B cell (primary cell): ENCODE results near the gene IQCB1. TPM values are rescaled to one million over a fixed set of nuclear protein-coding genes. Genes with fewer than 3 reads are reported as not detected.

Source experiments
- ATAC-seq: fragments of 200-7000 bp; cut with Tn5 transposase; one replicate; pipeline ENCODE4 v1.10.0; 2021; ENCODE audit warnings: low read depth, mild to moderate bottlenecking, moderate number of reproducible peaks, moderate library complexity
- CTCF ChIA-PET: fragments of 350-600 bp; sonication (Branson Sonifier 250); formaldehyde crosslinking; loops from one replicate; lab custom pipeline; 2021; ENCODE audit warnings: antibody characterized with exemption, inconsistent platforms; lab: Charles Lee
- POLR2A ChIA-PET: fragments of 350-600 bp; sonication (Branson Sonifier 250); formaldehyde crosslinking; loops from one replicate; lab custom pipeline; 2021; ENCODE audit warnings: antibody characterized with exemption; lab: Charles Lee
- DNase-seq: peaks from one replicate; pipeline ENCODE4 v3.0.0; 2013
- H2AFZ ChIP-seq: 2 replicates; pipeline ENCODE4 v1.6.1; 2012; ENCODE audit warnings: mild to moderate bottlenecking, low read depth, low read length; ENCODE audit not compliant: insufficient read depth, poor library complexity, severe bottlenecking
- H3K27ac ChIP-seq, 2 donors: 1 replicate in 1 of 2; 2 replicates in 1 of 2; pipeline ENCODE4 v1.5.1; 2012 to 2013; ENCODE audit warnings: low read length in 2 of 2, mild to moderate bottlenecking in 2 of 2, moderate library complexity in 1 of 2
- H3K27me3 ChIP-seq, 4 experiments: fragments of 200-600 bp in 1 of 4; sonication (generic) in 1 of 4; replicated peaks in 1 of 4; 1 replicate in 2 of 4; 2 replicates in 2 of 4; pipeline versions ENCODE4 v1.6.1 to v1.7.0; 2013 to 2016; ENCODE audit warnings: low read length in 3 of 4, mild to moderate bottlenecking in 2 of 4, mixed read lengths in 1 of 4, moderate library complexity in 1 of 4; ENCODE audit not compliant: insufficient read depth in 4 of 4, control insufficient read depth in 3 of 4; ENCODE audit errors: control extremely low read depth in 1 of 4
- H3K36me3 ChIP-seq, 2 experiments: replicated peaks in 1 of 2; 1 replicate in 1 of 2; 2 replicates in 1 of 2; pipeline versions ENCODE4 v1.6.1 to v1.7.1; 2013; ENCODE audit warnings: low read length in 1 of 2; ENCODE audit not compliant: insufficient read depth in 2 of 2, control insufficient read depth in 1 of 2; ENCODE audit errors: control extremely low read depth in 1 of 2, extremely low read depth in 1 of 2
- H3K4me1 ChIP-seq, 2 donors: fragments of 200-600 bp in 1 of 2; sonication (generic) in 1 of 2; 1 replicate in 1 of 2; 2 replicates in 1 of 2; pipeline versions ENCODE4 v1.5.1 to v1.6.1; 2013 to 2017; ENCODE audit warnings: low read length in 2 of 2; ENCODE audit not compliant: control insufficient read depth in 2 of 2, insufficient read depth in 2 of 2
- H3K4me2 ChIP-seq: replicated peaks from 2 replicates; pipeline ENCODE3; 2012; ENCODE audit warnings: mild to moderate bottlenecking, low read depth, low read length; ENCODE audit not compliant: poor library complexity, severe bottlenecking
- H3K4me3 ChIP-seq, 5 experiments: fragments of 200-600 bp in 1 of 5; sonication (generic) in 1 of 5; 1 replicate in 3 of 5; 2 replicates in 2 of 5; pipeline versions ENCODE4 v1.5.1 to v1.7.0; 2011 to 2016; ENCODE audit warnings: low read length in 4 of 5, mild to moderate bottlenecking in 4 of 5, low read depth in 2 of 5, control low read depth in 1 of 5, moderate library complexity in 1 of 5; ENCODE audit not compliant: insufficient read depth in 1 of 5; ENCODE audit errors: control extremely low read depth in 1 of 5, extremely low read depth in 1 of 5
- H3K79me2 ChIP-seq: fragments of 200-600 bp; sonication (generic); one replicate; pipeline ENCODE4 v1.6.0; 2016; ENCODE audit warnings: low read length; ENCODE audit not compliant: control insufficient read depth, insufficient read depth
- H3K9ac ChIP-seq: fragments of 200-600 bp; sonication (generic); 2 replicates; pipeline ENCODE4 v1.6.1; 2017; ENCODE audit warnings: mild to moderate bottlenecking, low read length, moderate library complexity
- H3K9me3 ChIP-seq, 3 donors: one replicate each; pipeline versions ENCODE4 v1.6.1 to v1.7.1; 2013; ENCODE audit warnings: low read length in 2 of 3; ENCODE audit not compliant: control insufficient read depth in 2 of 3, insufficient read depth in 1 of 3; ENCODE audit errors: control extremely low read depth in 1 of 3
- H4K20me1 ChIP-seq: 2 replicates; pipeline ENCODE4 v1.6.0; 2012; ENCODE audit warnings: mild to moderate bottlenecking, low read length; ENCODE audit not compliant: insufficient read depth, control insufficient read depth, poor library complexity, severe bottlenecking
- H3K27ac Mint-ChIP-seq: one replicate; pipeline ENCODE4 v1.8.0; 2021; ENCODE audit warnings: mixed read lengths
- H3K27me3 Mint-ChIP-seq: one replicate; pipeline ENCODE4 v1.8.0; 2021; ENCODE audit warnings: mixed read lengths
- H3K4me1 Mint-ChIP-seq: one replicate; pipeline ENCODE4 v1.8.0; 2021; ENCODE audit warnings: mixed read lengths
- H3K4me3 Mint-ChIP-seq: one replicate; pipeline ENCODE4 v1.8.0; 2021; ENCODE audit warnings: mixed read lengths
- H3K9me3 Mint-ChIP-seq: one replicate; pipeline ENCODE4 v1.8.0; 2022; ENCODE audit warnings: mixed read lengths; ENCODE audit not compliant: insufficient read depth
- EZH2 ChIP-seq: IDR thresholded peaks from 2 replicates; pipeline ENCODE4 v1.6.1; 2012; ENCODE audit warnings: borderline replicate concordance, low read depth, mild to moderate bottlenecking, moderate library complexity, low read length; ENCODE audit not compliant: insufficient read depth, poor library complexity, severe bottlenecking
- WGBS: methylation state at CpG from one replicate; pipeline ENCODE4 v1.1.5; 2013; ENCODE audit warnings: missing lambda C conversion rate; ENCODE audit not compliant: insufficient coverage; 5-methylcytosine and 5-hydroxymethylcytosine counted together
- intact Hi-C: fragments of 100-400 bp; cut with micrococcal nuclease; formaldehyde crosslinking; loops from one replicate; pipeline ENCODE4 v1.10.0; 2022
- polyA plus RNA-seq: library from polyadenylated mRNA; depleted of rRNA; stranded (reverse); fragments of >200 nt; gene quantifications from 2 replicates; pipeline ENCODE4 v1.2.3, GENCODE V29; 2012
- total RNA-seq, 2 donors: library from RNA; stranded (reverse); fragments of 120-200 nt in 1 of 2; gene quantifications; 1 replicate in 1 of 2; 2 replicates in 1 of 2; pipeline versions ENCODE4 v1.2.3 to v1.2.4, GENCODE V29; 2013 to 2022
- TF ChIP-seq, protein P1 (sequence below): fragments of 200-600 bp; IDR thresholded peaks from one replicate; pipeline ENCODE4 v1.8.0; 2022; ENCODE audit warnings: antibody characterized with exemption, mild to moderate bottlenecking

IQCB1 gene
- total and polyA plus RNA-seq, 2 donors (not counting 1 experiment from before 2014, with no cell fraction given) = 32.0 to 54.6 TPM

GRCh38 chr3:121750087-121750415 lies 84.8 kb downstream of the IQCB1 start:
- no peaks in the 10 kb centered on the region for H3K27me3 ChIP-seq
- peak overlapping the region; percentile 75 to 100 (median 96) for H3K4me3 ChIP-seq
- TF ChIP-seq, protein P1, sequence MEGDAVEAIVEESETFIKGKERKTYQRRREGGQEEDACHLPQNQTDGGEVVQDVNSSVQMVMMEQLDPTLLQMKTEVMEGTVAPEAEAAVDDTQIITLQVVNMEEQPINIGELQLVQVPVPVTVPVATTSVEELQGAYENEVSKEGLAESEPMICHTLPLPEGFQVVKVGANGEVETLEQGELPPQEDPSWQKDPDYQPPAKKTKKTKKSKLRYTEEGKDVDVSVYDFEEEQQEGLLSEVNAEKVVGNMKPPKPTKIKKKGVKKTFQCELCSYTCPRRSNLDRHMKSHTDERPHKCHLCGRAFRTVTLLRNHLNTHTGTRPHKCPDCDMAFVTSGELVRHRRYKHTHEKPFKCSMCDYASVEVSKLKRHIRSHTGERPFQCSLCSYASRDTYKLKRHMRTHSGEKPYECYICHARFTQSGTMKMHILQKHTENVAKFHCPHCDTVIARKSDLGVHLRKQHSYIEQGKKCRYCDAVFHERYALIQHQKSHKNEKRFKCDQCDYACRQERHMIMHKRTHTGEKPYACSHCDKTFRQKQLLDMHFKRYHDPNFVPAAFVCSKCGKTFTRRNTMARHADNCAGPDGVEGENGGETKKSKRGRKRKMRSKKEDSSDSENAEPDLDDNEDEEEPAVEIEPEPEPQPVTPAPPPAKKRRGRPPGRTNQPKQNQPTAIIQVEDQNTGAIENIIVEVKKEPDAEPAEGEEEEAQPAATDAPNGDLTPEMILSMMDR = no peak
- TF ChIP-seq EZH2 = no peak
- ATAC-seq (no peak), DNase-seq (no peak)
- Mint-ChIP-seq H3K4me1 (peaks cover 6% of the 10 kb centered on the region), H3K9me3 (no peaks in the 10 kb centered on the region), H3K4me3 (no peak overlapping the region), H3K27ac (no peak overlapping the region), H3K27me3 (no peaks in the 10 kb centered on the region)
- H3K36me3 ChIP-seq = no peaks in the 10 kb centered on the region
- peak overlapping the region; percentile 84 for H3K4me2 ChIP-seq
- peak overlapping the region; percentile 67 to 98 for H3K27ac ChIP-seq
- H4K20me1 ChIP-seq = peaks cover 10% of the 10 kb centered on the region
- peaks cover 0 to 1% (median 0%) of the 10 kb centered on the region in 3 donors for H3K9me3 ChIP-seq
- peaks cover 18 to 19% of the 10 kb centered on the region in 2 donors for H3K4me1 ChIP-seq
- ChIA-PET CTCF (no interaction called here), POLR2A (no interaction called here)
- intact Hi-C loops = loop anchor here (5.0 kb wide), 1 partner anchor 52 kb away; no protein-coding TSS in a partner anchor
- H3K79me2 ChIP-seq = peaks cover 32% of the 10 kb centered on the region
- peak overlapping the region; percentile 86 for H2AFZ ChIP-seq
- 3% methylated on average over 6 of the region's 9 CpGs for WGBS
- H3K9ac ChIP-seq = peak overlapping the region; percentile 99

DNA sequence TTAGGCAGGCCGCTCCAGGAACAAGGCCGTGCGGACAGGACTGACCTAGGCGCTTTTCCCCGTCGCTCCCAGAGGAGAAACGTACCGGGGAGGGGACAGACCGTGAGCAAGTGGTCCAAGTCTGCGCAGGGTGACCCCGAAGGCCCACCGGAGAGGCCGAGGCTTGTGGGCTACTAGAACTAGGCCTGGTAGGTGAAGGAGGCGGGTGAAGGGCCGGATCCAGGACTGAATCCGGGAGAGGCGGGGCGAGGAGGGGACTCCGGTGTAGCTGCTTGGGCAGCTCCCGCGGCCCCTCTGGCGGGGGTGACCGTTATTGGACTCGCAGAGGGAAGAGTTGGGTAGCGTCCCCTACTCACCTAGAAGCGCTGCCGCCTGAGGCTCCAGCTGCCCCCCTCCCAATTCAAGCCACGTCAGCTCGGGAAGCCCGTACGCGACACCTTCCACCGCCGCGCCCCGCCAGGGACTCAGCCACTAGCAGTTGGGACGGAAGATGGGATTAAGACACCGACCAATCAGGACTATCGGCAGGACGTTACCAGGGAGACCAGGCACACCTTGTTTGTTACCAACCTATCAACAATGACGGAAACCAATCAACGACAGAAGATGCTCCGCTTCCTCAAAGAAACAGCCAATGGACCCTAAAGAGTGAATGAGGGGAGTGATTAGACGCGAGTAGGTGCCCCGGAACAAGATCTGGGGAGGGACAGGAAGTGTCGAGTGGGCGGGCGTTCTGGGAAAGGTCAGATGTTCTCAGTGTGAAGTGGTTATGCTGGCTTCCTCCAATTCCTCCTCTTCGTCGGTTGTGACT lies 85.4 kb downstream of the IQCB1 start, which contains the start of gene GOLGB1:
Gene GOLGB1 (minus strand): TSS at position 466 of the 811 bp plus-strand sequence. CDS start 18,770 bp downstream, outside the sequence.
- no peaks in the 10 kb centered on the region for H3K36me3 ChIP-seq
- H4K20me1 ChIP-seq = peaks cover 10% of the 10 kb centered on the region
- POLR2A ChIA-PET = no interaction called here
- peak within 1 kb of the TSS; percentile 99 for H3K9ac ChIP-seq
- no peak within 1 kb of the TSS for H3K27ac Mint-ChIP-seq
- ATAC-seq (peak; percentile 93), DNase-seq (peak; percentile 97)
- peak within 1 kb of the TSS; percentile 86 for H2AFZ ChIP-seq
- no peaks in the 10 kb centered on the region for H3K27me3 Mint-ChIP-seq
- H3K27me3 ChIP-seq = no peaks in the 10 kb centered on the region
- H3K9me3 ChIP-seq = peaks cover 0 to 1% (median 0%) of the 10 kb centered on the region in 3 donors
- no peaks in the 10 kb centered on the region for H3K9me3 Mint-ChIP-seq
- H3K79me2 ChIP-seq = peaks cover 38% of the 10 kb centered on the region
- peaks cover 11% of the 10 kb centered on the region for H3K4me1 Mint-ChIP-seq
- peak within 1 kb of the TSS; percentile 97 for H3K4me2 ChIP-seq
- CTCF ChIA-PET = interaction anchor here (0.6 to 1.0 kb wide), 2 partner anchors 38 to 202 kb away, joined by 3 read pairs; no protein-coding TSS in a partner anchor
- H3K27ac ChIP-seq = peak within 1 kb of the TSS; percentile 90 to 98
- peak within 1 kb of the TSS; percentile 75 to 100 (median 96) for H3K4me3 ChIP-seq
- TF ChIP-seq, protein P1 = no peak
- TF ChIP-seq EZH2 = no peak
- intact Hi-C loops = loop anchor here (1.0 to 5.0 kb wide), 7 partner anchors 53 to 1453 kb away; partner anchors contain the start of genes EAF2, FAM162A, HCLS1 and IQCB1
- WGBS = 0% methylated on average over 47 of the region's 51 CpGs
- H3K4me1 ChIP-seq = peaks cover 18 to 19% of the 10 kb centered on the region in 2 donors
- no peak within 1 kb of the TSS for H3K4me3 Mint-ChIP-seq
